Cardiac fibroblast (primary cell): ENCODE measurements around the gene HPS5.
A peak's percentile ranks its signal among the peaks of the same experiment; 100 is the strongest.
"Not testable (repeated sequence)": the region's sequence is repeated elsewhere in the genome, so short reads cannot be mapped to it uniquely, and the experiment has no call there.

ENCODE experiments used
- DNase-seq, 2 donors: peaks; one replicate each; pipeline versions ENCODE4 v3.0.0 to v3.0.0-alpha.2; 2010; ENCODE audit warnings: low read depth in 2 of 2
- H3K4me3 ChIP-seq, 2 donors: replicated peaks in 1 of 2; 1 replicate in 1 of 2; 2 replicates in 1 of 2; pipeline ENCODE4 v1.5.1; 2011; ENCODE audit warnings: low read depth in 2 of 2, low read length in 2 of 2, mild to moderate bottlenecking in 2 of 2, moderate library complexity in 1 of 2
- CTCF ChIP-seq: IDR thresholded peaks from one replicate; pipeline ENCODE4 v1.5.1; 2011; ENCODE audit warnings: low read depth, mild to moderate bottlenecking, low read length, inconsistent platforms

The HPS5 gene

GRCh38 chr11:18332891-18333290 lies 11.0 kb upstream of the HPS5 start:
- no peak for TF ChIP-seq CTCF
- H3K4me3 ChIP-seq: no peak overlapping the region
- no peak for DNase-seq

GRCh38 chr11:18332302-18332701 lies 10.4 kb upstream of the HPS5 start:
- no peak overlapping the region for H3K4me3 ChIP-seq
- no peak for TF ChIP-seq CTCF
- no peak for DNase-seq

- DNase-seq: no peak
- no peak for TF ChIP-seq CTCF
- no peak overlapping the region for H3K4me3 ChIP-seq
Measured at GRCh38 chr11:18330921-18331320, 9.0 kb upstream of the HPS5 start.

GRCh38 chr11:18329196-18329870 lies 7.4 kb upstream of the HPS5 start:
- DNase-seq: peak in 1 of 2 donors; percentile 15
- no peak overlapping the region for H3K4me3 ChIP-seq
- TF ChIP-seq CTCF: no peak

- peak overlapping the region; percentile 11 to 26 for H3K4me3 ChIP-seq
Measured at GRCh38 chr11:18324381-18324780, 2.4 kb upstream of the HPS5 start.

GRCh38 chr11:18323881-18324280 lies 1.9 kb upstream of the HPS5 start:
- not testable (repeated sequence) for H3K4me3 ChIP-seq, DNase-seq

More at GRCh38 chr11:18324381-18324780, 2.4 kb upstream of the HPS5 start:
- TF ChIP-seq CTCF: no peak
- no peak for DNase-seq

GRCh38 chr11:18322818-18323570 lies 1.1 kb upstream of the HPS5 start:
- DNase-seq: peak; percentile 8 to 10
- no peak for TF ChIP-seq CTCF
- H3K4me3 ChIP-seq: peak overlapping the region; percentile 65 to 77
